ENCODE measurements around the gene UBR7. TPM values are rescaled to one million over a fixed set of nuclear protein-coding genes. Genes with fewer than 3 reads are reported as not detected.

The UBR7 gene
- 25.8 and 33.1 TPM in 2 replicates for total RNA-seq

GRCh38 chr14:93206793-93207467 is at the start of gene UBR7, which contains the start of gene GON7:
UBR7 (plus strand) TSS chr14:93207256; CDS start chr14:93207292, 36 bp downstream.
GON7 (minus strand) TSS chr14:93207065; CDS start chr14:93207037, 28 bp downstream.

GRCh38 chr14:93184391-93185348 is 22.4 kb upstream of the UBR7 start, which contains the start of the genes LYSET and MOAP1:
LYSET (plus strand) TSS chr14:93185317; CDS start chr14:93185406, 89 bp downstream.
MOAP1 (minus strand) TSS chr14:93184897; CDS start chr14:93184242, 655 bp downstream.

Other genes with a start within 250 kb of the UBR7 start
- 24.5 and 29.1 TPM in 2 replicates for gene ITPK1, start 91.3 kb upstream of the UBR7 start, total RNA-seq
- 16.7 and 17.5 TPM in 2 replicates for gene MOAP1, start 22.4 kb upstream of the UBR7 start, total RNA-seq
- gene LYSET, start 21.9 kb upstream of the UBR7 start, total RNA-seq: 11.4 and 12.6 TPM in 2 replicates
- gene GON7, start 191 bp upstream of the UBR7 start, total RNA-seq: 14.0 and 15.6 TPM in 2 replicates
- 37.2 and 41.7 TPM in 2 replicates for gene BTBD7, start 125.8 kb downstream of the UBR7 start, total RNA-seq
- gene COX8C, start 139.9 kb downstream of the UBR7 start, total RNA-seq: not detected in 2 replicates
- gene UNC79, start 223.7 kb downstream of the UBR7 start, total RNA-seq: under 0.01 TPM in 1 of 2 replicates, not detected in the other